ENCODE data around the gene CDH26. TPM values are rescaled to one million over a fixed set of nuclear protein-coding genes. Genes with fewer than 3 reads are reported as not detected.

The CDH26 gene
- under 0.01 and 0.23 TPM in 2 replicates for total RNA-seq (ENCODE audit: low replicate concordance)

DNA sequence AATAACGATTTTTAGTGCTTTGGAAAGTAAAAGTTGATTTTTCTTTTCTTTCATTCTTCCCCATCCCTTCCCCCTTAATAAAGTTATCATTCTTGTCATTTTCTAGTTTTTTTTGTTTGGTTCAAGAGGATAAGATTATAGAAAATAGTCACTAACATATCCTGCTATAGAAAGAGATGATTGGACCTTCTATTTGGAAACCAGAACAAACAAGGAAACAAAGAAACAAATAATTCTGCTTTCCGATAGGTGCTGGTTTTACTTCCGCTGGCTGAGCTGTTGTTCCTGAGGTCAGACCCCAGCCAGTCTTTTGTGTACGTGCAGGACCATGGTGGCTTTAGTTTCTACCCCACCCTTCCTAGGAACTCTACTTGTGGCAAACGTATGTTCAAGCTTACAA is at the start of gene CDH26:
Gene CDH26 (plus strand): TSS at position 301 of the 400 bp plus-strand sequence. CDS start 304 bp downstream, outside the sequence.

DNA sequence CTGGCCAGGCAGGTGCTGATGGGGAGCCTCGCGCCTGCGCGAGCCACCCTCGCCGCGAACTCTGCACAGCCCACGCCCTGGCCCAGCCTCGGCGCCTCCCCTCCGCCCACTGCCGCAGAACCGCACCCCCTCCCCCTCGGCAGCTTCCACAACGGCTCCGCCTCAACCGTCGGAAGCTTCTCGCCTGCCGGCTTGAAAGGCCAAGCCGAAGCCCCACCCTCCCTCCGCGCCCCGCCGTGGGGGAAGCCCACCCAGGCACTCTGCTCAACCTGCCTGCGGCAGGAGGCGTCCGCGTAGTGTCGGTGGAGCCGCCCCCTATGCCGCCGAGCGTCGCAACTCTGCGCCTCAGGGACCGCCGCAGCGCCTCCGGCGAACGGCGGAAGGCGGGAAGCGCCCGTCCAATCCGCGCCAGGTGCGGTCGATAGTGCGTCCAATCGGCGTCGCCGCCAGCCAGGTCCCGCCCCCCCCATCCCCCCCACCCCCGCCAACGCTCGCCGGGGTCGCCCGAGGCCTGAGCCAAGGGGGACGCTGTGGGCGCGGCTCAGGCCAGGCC is 24.9 kb upstream of the CDH26 start, which contains the start of gene SYCP2:
Gene SYCP2 (minus strand): TSS at position 342 of the 553 bp plus-strand sequence. CDS start 11,224 bp downstream, outside the sequence.

DNA sequence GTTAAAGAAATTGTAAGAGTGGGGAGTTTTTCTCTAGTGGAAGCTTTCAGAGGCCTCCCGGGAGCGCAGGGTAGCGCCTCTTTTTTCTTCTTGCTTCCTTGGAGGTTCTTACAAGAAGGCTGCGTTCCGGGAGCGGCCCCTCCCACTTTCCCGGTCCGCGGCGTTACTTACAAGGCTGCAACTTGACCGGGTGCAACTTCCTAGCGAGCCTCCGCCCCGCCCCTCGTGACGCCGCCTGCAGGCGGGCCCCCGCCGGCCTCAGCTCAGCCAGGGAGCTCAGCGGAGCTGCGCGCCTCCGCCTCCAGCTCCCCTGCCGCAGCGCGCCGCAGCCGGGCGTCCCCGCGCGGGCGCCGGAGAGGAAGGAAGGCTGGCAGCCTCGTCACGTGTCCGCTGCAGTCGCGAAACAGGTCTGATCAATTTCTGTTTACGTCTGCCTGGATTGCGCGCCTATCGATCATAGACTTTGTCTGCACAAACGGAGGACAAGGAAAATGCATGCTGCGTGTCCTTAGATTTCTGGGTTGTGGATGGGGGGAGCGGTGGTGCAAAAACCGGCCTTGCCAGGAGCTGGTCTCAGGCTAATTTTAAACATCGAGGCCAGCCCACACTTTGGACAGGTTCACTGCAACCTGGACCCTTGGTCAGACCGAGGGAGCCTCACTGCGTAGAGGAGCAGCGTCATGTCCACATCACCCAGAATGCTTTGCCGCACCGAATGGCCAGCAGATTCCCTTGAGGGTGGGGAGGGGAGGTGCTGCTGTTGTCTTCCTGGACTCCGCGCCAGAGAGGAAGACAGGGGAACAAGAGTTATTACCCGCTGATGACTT is 17.9 kb upstream of the CDH26 start, which contains the start of the genes FAM217B and PPP1R3D:
Gene FAM217B (plus strand): TSS at position 261 of the 827 bp plus-strand sequence. CDS start 3,555 bp downstream, outside the sequence.
Gene PPP1R3D (minus strand): TSS at position 177 of the 827 bp plus-strand sequence. CDS start 374 bp downstream, outside the sequence.

Other genes with a start within 250 kb of the CDH26 start
- gene SYCP2, start 24.8 kb upstream of the CDH26 start, total RNA-seq (ENCODE audit: low replicate concordance): 0.45 and 0.70 TPM in 2 replicates
- 4.2 and 4.4 TPM in 2 replicates for gene PPP1R3D, start 18.1 kb upstream of the CDH26 start, total RNA-seq (ENCODE audit: low replicate concordance)
- 2.7 and 4.4 TPM in 2 replicates for gene FAM217B, start 18.0 kb upstream of the CDH26 start, total RNA-seq (ENCODE audit: low replicate concordance)